Pulmonary artery endothelial cell (primary cell): ENCODE data around the gene DLK2. TPM values are rescaled to one million over a fixed set of nuclear protein-coding genes. Genes with fewer than 3 reads are reported as not detected.
"Not testable (repeated sequence)": the region's sequence is repeated elsewhere in the genome, so short reads cannot be mapped to it uniquely, and the experiment has no call there.

Source experiments
- DNase-seq: peaks from one replicate; pipeline ENCODE4 v3.0.0-alpha.2; 2011; ENCODE audit warnings: low read depth, low spot score
- total RNA-seq: library from RNA; depleted of rRNA; stranded (reverse); fragments of >200 nt; gene quantifications from 2 replicates; pipeline ENCODE4 v1.2.3, GENCODE V29; 2014

DLK2 gene
- total RNA-seq, 1 donor from 2014 or later: 0.13 TPM

- peak; percentile 77 for DNase-seq
These were observed 27.8 kb downstream of the DLK2 start, which contains the start of gene ABCC10 for GRCh38 chr6:43427406-43428111. Gene ABCC10, plus strand, starts transcription at chr6:43427541. Its CDS starts 438 bp downstream, at chr6:43427979.

DNA sequence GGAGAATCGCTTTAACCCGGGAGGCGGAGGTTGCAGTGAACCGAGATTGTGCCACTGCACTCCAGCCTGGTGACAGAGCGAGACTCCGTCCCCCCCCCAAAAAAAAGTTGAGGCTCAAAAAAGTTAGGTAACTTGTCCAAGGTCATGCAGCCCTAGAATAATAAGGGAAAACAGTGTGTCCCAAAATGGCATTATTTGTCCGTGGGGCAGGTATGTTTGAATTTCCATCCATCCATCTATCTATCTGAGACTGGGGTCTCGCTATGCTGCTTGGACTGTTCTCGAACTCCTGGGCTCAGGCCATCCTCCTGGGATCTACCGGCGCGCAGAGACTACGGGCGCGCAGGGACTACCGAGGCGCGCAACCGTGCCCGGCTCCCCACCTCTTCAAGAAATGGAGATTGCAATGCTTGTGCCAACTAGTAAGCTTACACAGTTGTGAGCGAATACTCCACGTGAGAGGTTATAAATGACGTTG lies 28.4 kb downstream of the DLK2 start:
- DNase-seq: no peak

DNA sequence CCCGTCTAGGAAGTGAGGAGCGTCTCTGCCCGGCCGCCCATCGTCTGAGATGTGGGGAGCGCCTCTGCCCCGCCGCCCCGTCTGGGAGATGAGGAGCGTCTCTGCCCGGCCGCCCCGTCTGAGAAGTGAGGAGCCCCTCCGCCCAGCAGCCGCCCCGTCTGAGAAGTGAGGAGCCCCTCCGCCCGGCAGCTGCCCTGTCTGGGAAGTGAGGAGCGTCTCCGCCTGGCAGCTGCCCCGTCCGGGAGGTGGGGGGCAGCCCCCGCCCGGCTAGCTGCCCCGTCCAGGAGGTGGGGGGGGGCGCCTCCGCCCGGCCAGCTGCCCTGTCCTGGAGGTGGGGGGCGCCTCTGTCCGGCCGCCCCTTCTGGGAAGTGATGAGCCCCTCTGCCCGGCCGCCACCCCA lies 30.3 kb downstream of the DLK2 start:
- DNase-seq: not testable (repeated sequence)

DNA sequence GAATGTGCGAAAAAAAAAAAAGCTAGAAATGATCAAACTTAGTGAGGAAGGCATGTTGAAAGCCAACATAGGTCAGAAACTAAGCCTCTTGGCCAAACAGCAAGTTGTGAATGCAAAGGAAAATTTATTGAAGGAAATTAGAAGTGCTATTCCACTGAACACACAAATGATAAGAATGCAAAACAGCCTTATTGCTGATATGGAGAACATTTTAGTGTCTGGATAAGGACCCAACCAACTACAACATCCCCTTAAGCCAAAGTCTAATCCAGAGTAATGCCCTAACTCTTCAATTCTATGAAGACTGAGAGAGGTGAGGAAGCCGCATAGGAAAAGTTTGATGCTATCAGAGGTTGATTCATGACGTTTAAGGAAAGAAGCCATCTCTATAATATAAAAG lies 33.5 kb downstream of the DLK2 start:
- DNase-seq: no peak

DNA sequence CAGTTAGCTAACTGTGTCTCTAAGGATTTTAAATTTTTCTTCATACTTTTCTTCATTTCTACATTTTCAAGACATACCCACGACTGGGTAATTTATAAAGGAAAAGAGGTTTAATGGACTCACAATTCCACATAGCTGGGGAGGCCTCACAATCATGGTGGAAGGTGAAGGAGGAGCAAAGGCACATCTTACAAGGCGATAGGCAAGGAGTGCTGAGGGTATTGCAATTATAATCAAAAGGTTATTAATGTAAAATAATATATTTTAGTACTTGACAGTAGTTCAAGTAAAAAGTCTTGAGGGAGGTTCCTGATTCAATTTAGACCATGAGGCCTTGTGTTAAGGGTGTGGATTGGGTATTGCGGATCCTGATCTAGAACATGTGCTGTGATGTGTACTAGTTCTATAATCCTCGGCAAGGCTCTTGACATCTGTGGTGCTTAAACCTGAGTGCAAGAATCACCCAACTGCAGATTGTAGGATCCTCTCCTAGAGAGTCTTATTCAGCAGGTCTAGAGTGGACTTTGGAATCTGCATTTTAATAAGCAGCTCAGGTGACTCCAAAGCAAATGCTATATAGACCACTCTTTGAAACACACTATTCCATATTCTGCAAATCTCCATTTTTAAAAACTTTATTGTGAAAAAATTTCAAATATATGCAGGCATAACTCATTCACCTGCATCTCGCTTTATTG lies 35.2 kb downstream of the DLK2 start:
- no peak for DNase-seq

GRCh38 chr6:43416935-43417334 lies 38.4 kb downstream of the DLK2 start:
- DNase-seq: no peak

DNA sequence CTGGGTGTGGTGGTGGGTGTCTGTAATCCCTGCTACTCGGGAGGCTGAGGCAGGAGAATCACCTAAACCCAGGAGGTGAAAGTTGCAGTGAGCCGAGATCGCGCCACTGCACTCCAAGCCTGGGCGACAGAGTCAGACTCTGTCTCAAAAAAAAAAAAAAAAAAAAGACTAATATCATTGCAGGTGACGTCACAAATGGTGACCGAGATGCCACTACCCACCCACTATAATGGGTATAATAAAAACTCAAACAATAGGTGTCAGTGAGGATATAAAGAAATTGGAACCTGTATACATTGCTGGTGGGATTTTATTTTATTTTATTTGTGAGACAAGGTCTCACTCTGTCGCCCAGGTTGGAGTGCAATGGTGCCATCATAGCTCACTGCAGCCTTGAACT lies 40.1 kb downstream of the DLK2 start:
- not testable (repeated sequence) for DNase-seq

DNA sequence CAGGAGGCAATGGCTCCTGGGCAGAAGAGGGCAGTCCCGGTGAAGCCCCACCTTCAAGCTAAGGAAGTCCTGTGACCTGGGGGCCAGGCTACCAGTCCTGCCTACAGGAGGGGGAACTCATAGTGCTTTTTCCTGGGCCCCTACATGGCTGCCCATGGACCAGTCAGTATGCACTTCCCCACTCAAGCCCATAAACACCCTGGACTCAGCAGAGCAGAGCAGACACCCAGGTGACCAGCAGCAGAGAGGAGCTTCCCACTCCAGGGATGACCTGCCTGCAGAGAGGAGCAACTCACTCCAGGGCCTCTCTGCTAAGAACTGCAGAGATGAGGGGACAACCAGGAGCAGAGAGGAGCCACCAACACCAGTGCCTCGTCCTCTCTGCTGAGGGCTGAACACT lies 42.3 kb downstream of the DLK2 start:
- no peak for DNase-seq

GRCh38 chr6:43412541-43412940 lies 42.8 kb downstream of the DLK2 start:
- DNase-seq: no peak

- not testable (repeated sequence) for DNase-seq
These were observed 44.6 kb downstream of the DLK2 start for GRCh38 chr6:43410776-43411175.

DNA sequence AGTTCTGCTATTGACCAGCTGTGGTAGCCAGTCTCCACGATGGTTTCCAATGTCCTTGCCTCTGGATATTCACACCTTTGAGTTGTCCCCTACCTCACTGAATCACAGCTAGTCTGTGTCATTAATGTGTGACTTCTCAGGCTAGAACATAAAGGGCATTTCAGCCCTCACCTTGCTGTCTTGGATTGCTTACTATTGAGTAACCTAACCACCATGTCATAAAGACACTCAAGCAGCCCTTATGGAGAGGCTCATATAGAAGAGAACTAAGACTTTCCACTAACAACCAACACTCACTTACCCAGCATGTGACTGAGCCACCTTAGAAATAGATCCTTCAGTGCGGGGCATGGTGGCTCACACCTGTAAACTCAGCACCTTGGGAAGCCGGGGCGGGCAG lies 47.1 kb downstream of the DLK2 start:
- DNase-seq: no peak

DNA sequence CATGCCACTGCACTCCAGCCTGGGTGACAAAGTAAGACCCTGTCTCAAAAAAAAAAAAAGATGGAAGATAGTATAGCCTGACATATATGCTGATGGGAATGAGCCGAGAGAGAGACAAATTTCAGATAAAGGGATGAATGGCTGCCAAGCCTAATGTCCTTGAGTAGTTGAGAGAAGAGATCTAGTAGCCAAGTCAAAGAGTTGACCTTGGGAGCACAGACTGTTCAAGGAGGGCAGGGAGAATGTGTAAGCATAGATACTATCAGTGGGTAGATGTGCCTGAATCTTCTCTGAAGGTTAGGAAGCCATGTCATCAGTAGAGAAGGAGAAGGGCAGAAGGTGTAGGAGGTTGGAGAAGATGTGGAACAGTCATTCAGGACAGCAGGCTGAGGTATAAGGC lies 48.1 kb downstream of the DLK2 start:
- DNase-seq: no peak

DNA sequence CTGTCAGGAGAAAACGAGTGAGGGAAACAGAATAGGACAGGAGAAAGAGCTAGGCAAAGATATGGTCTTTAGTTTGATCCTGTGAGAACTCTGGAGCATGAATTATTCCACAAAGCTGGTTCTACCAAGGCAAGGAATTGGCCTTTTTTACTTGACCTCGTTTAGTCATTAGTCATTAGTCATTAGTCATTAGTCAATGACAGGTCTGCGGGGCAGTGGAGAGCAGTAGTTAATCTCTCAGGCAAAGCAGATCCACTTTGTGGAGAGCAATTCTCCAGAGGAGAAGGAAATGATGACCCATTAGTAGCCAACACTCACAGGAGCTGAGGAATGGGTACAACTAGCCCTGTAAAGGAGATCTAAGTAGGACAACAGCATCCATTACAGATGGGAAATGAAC lies 50.0 kb downstream of the DLK2 start:
- no peak for DNase-seq

DNA sequence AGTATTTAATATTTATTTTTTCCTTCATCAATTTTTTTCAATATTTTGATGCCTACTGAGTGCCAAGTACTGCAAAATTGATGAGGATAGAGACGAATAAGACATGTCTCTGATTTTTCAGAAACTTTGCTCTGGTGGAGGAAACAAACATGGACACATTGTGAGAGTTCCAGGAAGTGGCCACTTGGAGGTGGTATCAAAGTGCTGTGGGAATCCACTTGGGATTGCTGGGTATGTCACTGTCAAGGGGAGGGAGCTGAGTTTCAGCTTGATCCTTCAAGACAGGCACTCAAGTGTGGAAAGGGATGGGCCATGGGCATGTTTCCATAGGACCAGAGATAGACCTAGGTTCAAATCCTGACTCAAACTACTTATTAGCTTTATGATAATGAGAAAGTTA lies 52.5 kb downstream of the DLK2 start:
- DNase-seq: no peak

DNA sequence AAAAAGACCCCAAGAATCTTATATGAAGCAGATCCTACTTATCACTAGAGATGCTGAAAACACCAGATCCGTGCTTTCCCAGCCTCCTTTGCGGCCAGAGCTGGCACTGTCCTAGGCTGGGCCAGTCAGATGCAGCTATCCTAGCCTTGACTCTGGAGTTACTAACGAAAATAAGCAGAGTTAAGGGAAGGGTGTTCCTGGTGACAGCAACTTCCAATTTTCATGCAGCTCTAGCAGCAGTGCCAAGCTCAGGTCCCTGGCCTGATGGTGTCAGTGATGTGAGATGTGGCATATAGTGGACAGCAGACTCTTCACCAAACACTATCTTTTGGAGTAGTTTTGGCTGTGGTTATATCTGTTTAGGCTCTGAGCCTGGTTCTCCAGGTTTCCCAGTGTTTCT lies 53.6 kb downstream of the DLK2 start:
- no peak for DNase-seq

Other genes with a start within 250 kb of the DLK2 start
- gene DNPH1, start 226.1 kb downstream of the DLK2 start, total RNA-seq: 21.7 and 58.4 TPM in 2 replicates
- under 0.01 and 0.07 TPM in 2 replicates for gene TTBK1, start 212.1 kb downstream of the DLK2 start, total RNA-seq
- not detected in 2 replicates for gene SLC22A7, start 157.3 kb downstream of the DLK2 start, total RNA-seq
- gene CRIP3, start 146.7 kb downstream of the DLK2 start, total RNA-seq: not detected in 2 replicates
- gene ZNF318, start 85.9 kb downstream of the DLK2 start, total RNA-seq: 5.6 and 6.7 TPM in 2 replicates
- 15.0 and 21.7 TPM in 2 replicates for gene ABCC10, start 28.0 kb downstream of the DLK2 start, total RNA-seq
- 8.9 and 9.2 TPM in 2 replicates for gene TJAP1, start 22.0 kb upstream of the DLK2 start, total RNA-seq
- 0.14 and 0.20 TPM in 2 replicates for gene LRRC73, start 54.8 kb upstream of the DLK2 start, total RNA-seq
- gene YIPF3, start 61.4 kb upstream of the DLK2 start, total RNA-seq: 86.2 and 90.1 TPM in 2 replicates
- gene POLR1C, start 61.5 kb upstream of the DLK2 start, total RNA-seq: 45.7 and 47.5 TPM in 2 replicates
- 32.8 and 46.7 TPM in 2 replicates for gene XPO5, start 120.5 kb upstream of the DLK2 start, total RNA-seq
- 26.4 and 31.2 TPM in 2 replicates for gene POLH, start 120.6 kb upstream of the DLK2 start, total RNA-seq
- gene GTPBP2, start 173.7 kb upstream of the DLK2 start, total RNA-seq: 38.5 and 40.5 TPM in 2 replicates
- gene MAD2L1BP, start 180.3 kb upstream of the DLK2 start, total RNA-seq: 19.3 and 25.0 TPM in 2 replicates
- gene RSPH9, start 189.5 kb upstream of the DLK2 start, total RNA-seq: 0.32 and 0.40 TPM in 2 replicates
- 44.4 and 55.3 TPM in 2 replicates for gene MRPS18A, start 232.2 kb upstream of the DLK2 start, total RNA-seq